ENCODE data around the gene SH2D2A. TPM values are rescaled to one million over a fixed set of nuclear protein-coding genes. Genes with fewer than 3 reads are reported as not detected.
"Not testable (repeated sequence)": the region's sequence is repeated elsewhere in the genome, so short reads cannot be mapped to it uniquely, and the experiment has no call there.

The SH2D2A gene
- total RNA-seq, 1 experiment from 2014 or later: 27.9 TPM

DNA sequence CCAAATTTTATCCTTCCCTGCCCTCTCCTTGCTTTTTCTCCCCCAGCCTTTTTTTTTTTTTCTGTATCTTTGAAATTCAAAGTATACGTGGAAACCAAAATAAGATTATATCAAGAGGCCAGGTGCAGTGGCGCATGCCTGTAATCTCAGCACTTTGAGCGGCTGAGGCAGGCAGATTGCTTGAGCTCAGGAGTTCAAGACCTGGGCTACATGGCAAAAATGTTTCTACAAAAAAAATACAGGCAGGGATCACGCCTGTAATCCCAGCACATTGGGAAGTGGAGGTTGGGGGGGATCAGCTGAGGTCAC lies 55.9 kb downstream of the SH2D2A start:
- TF ChIP-seq, protein P1, sequence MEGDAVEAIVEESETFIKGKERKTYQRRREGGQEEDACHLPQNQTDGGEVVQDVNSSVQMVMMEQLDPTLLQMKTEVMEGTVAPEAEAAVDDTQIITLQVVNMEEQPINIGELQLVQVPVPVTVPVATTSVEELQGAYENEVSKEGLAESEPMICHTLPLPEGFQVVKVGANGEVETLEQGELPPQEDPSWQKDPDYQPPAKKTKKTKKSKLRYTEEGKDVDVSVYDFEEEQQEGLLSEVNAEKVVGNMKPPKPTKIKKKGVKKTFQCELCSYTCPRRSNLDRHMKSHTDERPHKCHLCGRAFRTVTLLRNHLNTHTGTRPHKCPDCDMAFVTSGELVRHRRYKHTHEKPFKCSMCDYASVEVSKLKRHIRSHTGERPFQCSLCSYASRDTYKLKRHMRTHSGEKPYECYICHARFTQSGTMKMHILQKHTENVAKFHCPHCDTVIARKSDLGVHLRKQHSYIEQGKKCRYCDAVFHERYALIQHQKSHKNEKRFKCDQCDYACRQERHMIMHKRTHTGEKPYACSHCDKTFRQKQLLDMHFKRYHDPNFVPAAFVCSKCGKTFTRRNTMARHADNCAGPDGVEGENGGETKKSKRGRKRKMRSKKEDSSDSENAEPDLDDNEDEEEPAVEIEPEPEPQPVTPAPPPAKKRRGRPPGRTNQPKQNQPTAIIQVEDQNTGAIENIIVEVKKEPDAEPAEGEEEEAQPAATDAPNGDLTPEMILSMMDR (IDR thresholded peaks at IDR 0.05; ENCODE audit: unreplicated experiment): no peak
- Mint-ChIP-seq H3K9me3 (ENCODE audit: unreplicated experiment) (no peaks in the 10 kb centered on the region), H3K36me3 (ENCODE audit: insufficient read depth, unreplicated experiment) (peaks cover 7% of the 10 kb centered on the region), H3K27ac (ENCODE audit: low read depth, unreplicated experiment) (no peak overlapping the region), H3K4me3 (ENCODE audit: unreplicated experiment) (no peak overlapping the region), H3K4me1 (ENCODE audit: insufficient read depth, unreplicated experiment) (no peaks in the 10 kb centered on the region), H3K27me3 (ENCODE audit: insufficient read depth, unreplicated experiment) (no peaks in the 10 kb centered on the region)
- intact Hi-C loops (cut with micrococcal nuclease): no loop called here
- DNase-seq (ENCODE audit: unreplicated experiment): no peak
- ChIA-PET CTCF (interaction anchor here (0.5 to 1.3 kb wide), 4 partner anchors 9 to 104 kb away, joined by 3 to 7 read pairs (median 3); partner anchors contain the start of gene HDGF), POLR2A (interaction anchor here (0.6 to 1.4 kb wide), 4 partner anchors 8 to 129 kb away, joined by 3 to 7 read pairs (median 5); partner anchors contain the start of genes HDGF and MRPL24)
- no TSS peak for BruUV-seq (replicated peaks)

DNA sequence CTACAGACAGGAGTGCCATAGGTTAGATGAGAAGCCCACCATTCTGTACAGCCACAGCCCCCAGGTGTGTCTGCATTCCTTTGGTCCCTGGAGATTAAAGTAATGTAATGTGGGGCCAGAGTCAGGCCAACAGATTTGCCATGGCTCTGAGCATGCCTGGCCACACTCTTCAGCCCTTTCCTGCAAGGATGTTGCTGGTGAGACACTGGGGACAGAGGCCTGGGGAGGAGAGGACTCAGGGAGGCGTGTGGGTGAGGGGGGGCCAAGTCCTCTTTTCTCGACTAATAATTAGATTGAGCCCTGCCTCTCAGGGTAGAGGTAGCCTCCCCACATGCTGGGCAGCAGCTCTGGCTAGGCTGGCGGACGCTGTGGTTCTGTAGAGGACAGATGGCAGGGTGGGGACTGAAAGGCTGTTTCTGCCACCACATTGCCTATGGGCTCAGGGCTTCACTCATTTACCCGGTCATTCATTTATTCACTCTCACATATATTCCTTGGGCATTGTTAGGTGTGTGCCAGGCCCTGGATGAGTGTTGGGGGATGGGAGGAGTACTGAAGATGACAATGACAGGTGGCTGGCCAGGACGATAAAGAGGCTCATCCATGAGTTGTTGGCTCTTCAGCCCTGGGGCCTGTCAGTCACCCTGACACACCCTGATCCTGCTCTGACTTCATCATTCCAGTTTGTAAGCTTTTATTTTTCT lies 56.4 kb downstream of the SH2D2A start:
- no peaks in the 10 kb centered on the region for H3K9me3 Mint-ChIP-seq (ENCODE audit: unreplicated experiment)
- DNase-seq (ENCODE audit: unreplicated experiment): no peak
- H3K36me3 Mint-ChIP-seq (ENCODE audit: insufficient read depth, unreplicated experiment): peaks cover 9% of the 10 kb centered on the region
- H3K4me1 Mint-ChIP-seq (ENCODE audit: insufficient read depth, unreplicated experiment): no peaks in the 10 kb centered on the region
- ChIA-PET POLR2A (interaction anchor here (0.6 to 1.4 kb wide), 4 partner anchors 8 to 129 kb away, joined by 3 to 7 read pairs (median 5); partner anchors contain the start of genes HDGF and MRPL24), CTCF (interaction anchor here (0.5 to 1.3 kb wide), 4 partner anchors 8 to 103 kb away, joined by 3 to 7 read pairs (median 3); partner anchors contain the start of gene HDGF)
- TF ChIP-seq, protein P1 (IDR thresholded peaks at IDR 0.05; ENCODE audit: unreplicated experiment): no peak
- intact Hi-C loops (cut with micrococcal nuclease): no loop called here
- BruUV-seq (replicated peaks): no TSS peak
- H3K27ac Mint-ChIP-seq (ENCODE audit: low read depth, unreplicated experiment): no peak overlapping the region
- no peak overlapping the region for H3K4me3 Mint-ChIP-seq (ENCODE audit: unreplicated experiment)
- no peaks in the 10 kb centered on the region for H3K27me3 Mint-ChIP-seq (ENCODE audit: insufficient read depth, unreplicated experiment)

DNA sequence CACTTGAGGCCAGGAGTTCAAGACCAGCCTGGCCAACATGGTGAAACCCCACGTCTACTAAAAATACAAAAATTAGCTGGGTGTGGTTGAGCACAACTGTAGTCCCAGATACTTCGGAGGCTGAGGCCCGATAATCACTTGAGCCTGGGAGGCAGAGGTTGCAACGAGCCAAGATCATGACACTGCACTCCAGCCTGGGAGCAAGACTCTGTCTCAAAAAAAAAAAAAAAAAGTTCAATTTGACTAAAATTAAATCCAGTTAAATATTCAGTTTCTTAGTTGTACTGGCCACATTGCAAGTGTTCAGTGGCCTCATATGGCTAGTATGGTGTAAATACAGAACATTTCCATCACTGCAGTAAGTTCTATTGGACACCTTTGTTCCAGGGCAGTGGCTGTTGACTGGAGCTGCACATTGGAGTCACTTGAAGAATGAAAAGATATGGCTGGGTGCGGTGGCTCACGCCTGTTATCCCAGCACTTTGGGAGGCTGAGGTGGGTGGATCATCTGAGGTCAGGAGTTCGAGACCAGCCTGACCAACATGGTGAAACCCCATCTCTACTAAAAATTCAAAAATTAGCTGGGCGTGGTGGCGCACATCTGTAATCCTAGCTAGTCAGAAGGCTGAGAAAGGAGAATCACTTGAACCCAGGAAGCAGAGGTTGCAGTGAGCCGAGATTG lies 58.9 kb downstream of the SH2D2A start:
- CTCF ChIA-PET: interaction anchor here (0.6 to 4.3 kb wide), 6 partner anchors 15 to 132 kb away, joined by 3 to 32 read pairs (median 4); no protein-coding TSS in a partner anchor
- intact Hi-C loops (cut with micrococcal nuclease); H3K4me1 Mint-ChIP-seq (ENCODE audit: insufficient read depth, unreplicated experiment); H3K27ac Mint-ChIP-seq (ENCODE audit: low read depth, unreplicated experiment); H3K4me3 Mint-ChIP-seq (ENCODE audit: unreplicated experiment); H3K9me3 Mint-ChIP-seq (ENCODE audit: unreplicated experiment); H3K27me3 Mint-ChIP-seq (ENCODE audit: insufficient read depth, unreplicated experiment); H3K36me3 Mint-ChIP-seq (ENCODE audit: insufficient read depth, unreplicated experiment); DNase-seq (ENCODE audit: unreplicated experiment); BruUV-seq (replicated peaks): not testable (repeated sequence)
- POLR2A ChIA-PET: interaction anchor here (0.9 to 10.7 kb wide), 2 partner anchors 9 to 17 kb away, joined by 5 to 299 read pairs; partner anchors contain the start of genes MRPL24 and PRCC

DNA sequence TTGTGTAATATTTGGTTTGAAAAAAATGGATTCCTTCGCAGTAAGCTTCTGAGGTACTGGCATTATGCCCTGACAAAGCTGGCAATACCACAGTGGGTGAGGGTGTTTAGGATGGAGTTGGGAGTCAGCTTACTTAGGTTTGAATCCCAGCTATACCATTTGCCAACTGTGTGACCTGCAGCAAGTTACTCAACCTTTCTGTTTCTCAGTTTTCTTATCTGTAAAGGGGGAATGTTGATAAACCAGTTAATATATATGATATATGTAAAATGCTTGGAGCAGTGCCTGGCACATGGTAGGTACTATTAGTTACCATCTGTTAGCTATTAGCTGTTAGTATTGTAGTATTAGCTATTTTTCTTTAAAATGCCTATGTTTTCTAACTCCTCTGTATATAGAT lies 60.3 kb downstream of the SH2D2A start:
- POLR2A ChIA-PET: interaction anchor here (0.9 to 10.7 kb wide), 3 partner anchors 10 to 30 kb away, joined by 3 to 299 read pairs (median 5); partner anchors contain the start of genes MRPL24 and PRCC
- peaks cover 6% of the 10 kb centered on the region for H3K4me1 Mint-ChIP-seq (ENCODE audit: insufficient read depth, unreplicated experiment)
- H3K4me3 Mint-ChIP-seq (ENCODE audit: unreplicated experiment): no peak overlapping the region
- no peak for DNase-seq (ENCODE audit: unreplicated experiment)
- CTCF ChIA-PET: interaction anchor here (0.6 to 4.3 kb wide), 15 partner anchors 8 to 270 kb away, joined by 3 to 32 read pairs (median 4); no protein-coding TSS in a partner anchor
- H3K27me3 Mint-ChIP-seq (ENCODE audit: insufficient read depth, unreplicated experiment): no peaks in the 10 kb centered on the region
- no peaks in the 10 kb centered on the region for H3K9me3 Mint-ChIP-seq (ENCODE audit: unreplicated experiment)
- TF ChIP-seq, protein P1 (IDR thresholded peaks at IDR 0.05; ENCODE audit: unreplicated experiment): no peak
- no peak overlapping the region for H3K27ac Mint-ChIP-seq (ENCODE audit: low read depth, unreplicated experiment)
- no TSS peak for BruUV-seq (replicated peaks)
- intact Hi-C loops (cut with micrococcal nuclease): no loop called here
- H3K36me3 Mint-ChIP-seq (ENCODE audit: insufficient read depth, unreplicated experiment): peaks cover 6% of the 10 kb centered on the region

Other genes starting within 250 kb of the SH2D2A start
- gene IQGAP3, start 244.3 kb downstream of the SH2D2A start, total RNA-seq (2022): 36.4 and 48.3 TPM in 2 replicates
- gene TTC24, start 237.1 kb downstream of the SH2D2A start, total RNA-seq (2022): not detected in 2 replicates
- gene NAXE, start 225.1 kb downstream of the SH2D2A start, total RNA-seq (2022): 141 and 155 TPM in 2 replicates
- gene GPATCH4, start 215.4 kb downstream of the SH2D2A start, total RNA-seq (2022): 67.3 and 107 TPM in 2 replicates
- not detected in 2 replicates for gene HAPLN2, start 197.4 kb downstream of the SH2D2A start, total RNA-seq (2022)
- gene BCAN, start 174.7 kb downstream of the SH2D2A start, total RNA-seq (2022): 0.37 TPM in 1 of 2 replicates, not detected in the other
- gene NES, start 139.4 kb downstream of the SH2D2A start, total RNA-seq (2022): not detected in 2 replicates
- 0.98 and 1.9 TPM in 2 replicates for gene CRABP2, start 111.3 kb downstream of the SH2D2A start, total RNA-seq (2022)
- 46.0 and 68.9 TPM in 2 replicates for gene METTL25B, start 88.4 kb downstream of the SH2D2A start, total RNA-seq (2022)
- gene ISG20L2, start 88.1 kb downstream of the SH2D2A start, total RNA-seq (2022): 49.9 and 57.5 TPM in 2 replicates
- 233 and 261 TPM in 2 replicates for gene MRPL24, start 75.8 kb downstream of the SH2D2A start, total RNA-seq (2022)
- 679 and 707 TPM in 2 replicates for gene HDGF, start 65.2 kb downstream of the SH2D2A start, total RNA-seq (2022)
- 112 and 131 TPM in 2 replicates for gene PRCC, start 49.3 kb downstream of the SH2D2A start, total RNA-seq (2022)
- gene INSRR, start 42.3 kb upstream of the SH2D2A start, total RNA-seq (2022): not detected in 2 replicates
- gene NTRK1, start 44.0 kb upstream of the SH2D2A start, total RNA-seq (2022): 0.15 and 0.33 TPM in 2 replicates
- 6.5 and 8.8 TPM in 2 replicates for gene PEAR1, start 76.9 kb upstream of the SH2D2A start, total RNA-seq (2022)
- gene LRRC71, start 103.8 kb upstream of the SH2D2A start, total RNA-seq (2022): not detected in 2 replicates
- gene ARHGEF11, start 228.9 kb upstream of the SH2D2A start, total RNA-seq (2022): 34.5 and 38.5 TPM in 2 replicates